HG03039 (cell line): ENCODE measurements around the gene PNLIPRP2.

ENCODE experiments used
- ATAC-seq: cut with Tn5 transposase; IDR thresholded peaks from one replicate; pipeline ENCODE4 v1.9.1; 2021; ENCODE audit warnings: mild to moderate bottlenecking, moderate library complexity; ENCODE audit not compliant: unreplicated experiment

PNLIPRP2 gene

GRCh38 chr10:116612107-116612769 lies 8.5 kb upstream of the PNLIPRP2 start:
- ATAC-seq = no peak

- no peak for ATAC-seq
Measured at GRCh38 chr10:116613471-116613870, 7.3 kb upstream of the PNLIPRP2 start.

- no peak for ATAC-seq
Measured at GRCh38 chr10:116614796-116615195, 6.0 kb upstream of the PNLIPRP2 start.

GRCh38 chr10:116615199-116615776 lies 5.5 kb upstream of the PNLIPRP2 start:
- ATAC-seq = no peak

GRCh38 chr10:116621476-116621875 lies 723 bp downstream of the PNLIPRP2 start:
- no peak for ATAC-seq

GRCh38 chr10:116621934-116622655 lies 1.3 kb downstream of the PNLIPRP2 start:
- no peak for ATAC-seq

GRCh38 chr10:116625845-116626244 lies 5.1 kb downstream of the PNLIPRP2 start:
- no peak for ATAC-seq

GRCh38 chr10:116626815-116627214 lies 6.1 kb downstream of the PNLIPRP2 start:
- ATAC-seq = no peak

GRCh38 chr10:116627386-116627933 lies 6.7 kb downstream of the PNLIPRP2 start:
- ATAC-seq = no peak

- no peak for ATAC-seq
Measured at GRCh38 chr10:116629340-116629739, 8.6 kb downstream of the PNLIPRP2 start.

GRCh38 chr10:116630020-116630419 lies 9.3 kb downstream of the PNLIPRP2 start:
- no peak for ATAC-seq

- no peak for ATAC-seq
Measured at GRCh38 chr10:116631871-116632295, 11.1 kb downstream of the PNLIPRP2 start.

GRCh38 chr10:116632596-116633215 lies 12.0 kb downstream of the PNLIPRP2 start:
- no peak for ATAC-seq

GRCh38 chr10:116633216-116633600 lies 12.5 kb downstream of the PNLIPRP2 start:
- ATAC-seq = no peak

- ATAC-seq = no peak
Measured at GRCh38 chr10:116634126-116634975, 13.6 kb downstream of the PNLIPRP2 start.

GRCh38 chr10:116636385-116636784 lies 15.6 kb downstream of the PNLIPRP2 start:
- ATAC-seq = no peak

- no peak for ATAC-seq
Measured at GRCh38 chr10:116636976-116637375, 16.2 kb downstream of the PNLIPRP2 start.

GRCh38 chr10:116637830-116638229 lies 17.1 kb downstream of the PNLIPRP2 start:
- ATAC-seq = no peak

GRCh38 chr10:116646502-116646901 lies 25.7 kb downstream of the PNLIPRP2 start:
- no peak for ATAC-seq

- ATAC-seq = no peak
Measured at GRCh38 chr10:116648903-116649302, 28.1 kb downstream of the PNLIPRP2 start.
